Measurements from ENCODE around the gene IRF9. TPM values are rescaled to one million over a fixed set of nuclear protein-coding genes. Genes with fewer than 3 reads are reported as not detected.

Gene IRF9
- 10 to 100 TPM; 53.7 to 92.4 TPM for total RNA-seq
- long read RNA-seq, donor 1, transcript IRF9-202 (9 exons, 1,838 nt), result major isoform, 10 of 20 reads
- long read RNA-seq, donor 1, partial matches to known transcripts, result 4 of 20 reads
- long read RNA-seq, donor 1, other reads (novel, unspliced or antisense), result 3 of 20 reads
- long read RNA-seq, donor 2, transcript IRF9-202 (9 exons, 1,838 nt), result major isoform, 174 of 248 reads
- long read RNA-seq, donor 2, transcript IRF9-215 (8 exons, 1,769 nt), result minor isoform, 9 of 248 reads
- long read RNA-seq, donor 2, partial matches to known transcripts, result 17 of 248 reads
- long read RNA-seq, donor 2, other reads (novel, unspliced or antisense), result 48 of 248 reads

DNA sequence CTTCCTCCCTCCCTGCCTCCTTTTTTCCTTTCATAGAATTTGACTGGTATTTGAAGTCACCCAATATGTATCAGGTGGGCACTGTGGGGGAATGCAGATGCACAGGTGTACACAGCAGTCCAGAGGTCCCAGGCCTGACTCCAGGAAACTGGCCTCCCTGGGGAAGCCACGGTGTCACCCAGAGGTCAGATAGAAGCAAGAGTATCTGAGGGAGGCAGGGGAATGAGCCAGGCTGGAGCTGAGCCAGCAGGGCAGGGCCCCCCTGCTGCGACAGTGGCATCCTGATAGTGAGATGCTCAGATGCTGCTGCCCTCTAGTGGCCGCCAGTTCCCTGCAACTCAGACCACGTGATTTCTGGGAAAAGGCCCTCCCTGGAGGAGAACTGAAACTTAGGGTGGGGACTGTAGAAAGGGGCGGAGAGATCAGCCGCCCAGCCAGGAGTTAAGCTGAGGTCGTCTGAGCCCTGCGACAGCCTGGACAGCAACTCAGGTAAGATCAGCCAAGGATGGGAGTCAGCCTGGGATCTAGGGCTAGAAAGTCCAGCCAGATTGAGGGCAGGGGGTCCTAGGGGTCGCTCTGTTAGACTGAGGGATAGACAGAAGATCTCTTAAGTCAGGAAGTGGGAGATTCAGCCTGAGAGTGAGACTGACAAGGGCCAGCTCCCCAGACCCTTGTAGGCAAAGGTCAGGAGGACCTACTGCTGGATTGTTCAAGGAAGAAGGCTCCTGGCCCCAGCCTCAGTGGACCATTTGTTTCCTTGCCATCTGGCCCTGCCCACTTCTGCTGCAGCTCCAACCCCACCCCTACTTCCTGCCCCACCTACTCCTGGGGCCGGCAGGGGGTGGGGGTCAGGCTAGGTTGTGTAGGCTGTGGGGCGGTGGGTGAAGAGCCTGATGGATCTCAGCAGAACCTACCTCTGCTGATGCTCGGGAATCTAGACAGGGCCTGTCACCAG lies at the start of gene IRF9:
Gene IRF9, plus strand, starts transcription at position 416 of the 955 bp plus-strand sequence. CDS start 880 bp downstream, outside the sequence.
- intact Hi-C loops (cut with DNase I), result no loop called here
- DNase-seq (ENCODE audit: low spot score), result peak; percentile 98

DNA sequence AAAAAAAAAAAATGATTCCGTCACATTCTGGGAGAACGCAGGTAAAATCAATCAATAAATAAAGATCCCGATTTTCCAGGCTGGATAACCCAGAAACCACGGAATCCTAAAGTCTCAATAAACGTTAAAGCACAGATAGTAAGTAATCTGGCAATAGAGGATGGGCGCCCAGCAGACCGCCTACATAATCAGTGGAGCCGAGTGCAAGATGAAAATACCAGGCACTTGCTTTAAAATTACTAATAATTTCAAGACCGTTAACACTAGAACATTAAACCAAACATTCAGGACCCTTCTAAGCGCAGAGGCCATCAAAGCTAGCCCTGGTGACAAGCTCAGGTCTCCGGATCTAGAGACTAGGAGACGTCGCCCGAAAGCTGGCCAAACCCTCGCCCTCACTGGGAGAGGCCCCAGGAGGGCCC lies 47.7 kb upstream of the IRF9 start:
- intact Hi-C loops (cut with DNase I), result no loop called here
- DNase-seq (ENCODE audit: low spot score), result no peak

DNA sequence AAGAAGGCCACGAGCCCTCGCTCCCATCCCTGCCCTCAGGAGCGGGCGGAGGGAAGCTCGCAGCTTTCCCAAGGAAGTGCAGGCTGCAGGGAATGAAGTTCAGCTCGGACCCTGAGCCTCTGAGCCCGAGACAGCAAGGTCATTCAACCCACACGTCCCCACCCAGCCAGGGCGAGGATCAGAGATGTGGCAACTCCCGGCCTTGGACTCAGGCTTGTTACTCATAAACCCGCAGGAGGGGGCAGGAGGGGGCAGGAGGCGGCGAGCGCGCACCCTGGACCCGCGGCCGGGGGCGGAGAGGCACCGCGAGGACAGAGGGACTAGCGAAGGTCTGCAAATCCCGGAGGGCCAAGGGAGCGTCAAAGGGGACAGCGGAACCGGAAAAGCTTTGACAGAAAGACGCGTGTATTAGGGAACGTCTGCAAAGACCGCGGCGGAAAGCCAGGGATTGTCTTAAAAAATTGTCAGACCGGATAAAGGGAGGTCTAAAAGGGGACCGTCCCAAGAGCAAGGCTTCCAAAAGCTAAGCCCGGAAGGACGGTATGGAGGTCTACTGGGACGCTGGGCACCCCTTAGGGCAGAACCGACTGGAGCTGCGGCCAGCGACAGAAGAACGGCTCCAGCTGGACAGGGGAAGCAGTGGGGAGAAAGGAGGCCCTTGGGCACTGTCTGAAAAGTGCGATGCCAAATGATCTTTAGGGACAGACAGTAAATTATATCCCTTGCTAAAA lies 47.1 kb upstream of the IRF9 start:
- intact Hi-C loops (cut with DNase I), result no loop called here
- DNase-seq (ENCODE audit: low spot score), result peak; percentile 96

DNA sequence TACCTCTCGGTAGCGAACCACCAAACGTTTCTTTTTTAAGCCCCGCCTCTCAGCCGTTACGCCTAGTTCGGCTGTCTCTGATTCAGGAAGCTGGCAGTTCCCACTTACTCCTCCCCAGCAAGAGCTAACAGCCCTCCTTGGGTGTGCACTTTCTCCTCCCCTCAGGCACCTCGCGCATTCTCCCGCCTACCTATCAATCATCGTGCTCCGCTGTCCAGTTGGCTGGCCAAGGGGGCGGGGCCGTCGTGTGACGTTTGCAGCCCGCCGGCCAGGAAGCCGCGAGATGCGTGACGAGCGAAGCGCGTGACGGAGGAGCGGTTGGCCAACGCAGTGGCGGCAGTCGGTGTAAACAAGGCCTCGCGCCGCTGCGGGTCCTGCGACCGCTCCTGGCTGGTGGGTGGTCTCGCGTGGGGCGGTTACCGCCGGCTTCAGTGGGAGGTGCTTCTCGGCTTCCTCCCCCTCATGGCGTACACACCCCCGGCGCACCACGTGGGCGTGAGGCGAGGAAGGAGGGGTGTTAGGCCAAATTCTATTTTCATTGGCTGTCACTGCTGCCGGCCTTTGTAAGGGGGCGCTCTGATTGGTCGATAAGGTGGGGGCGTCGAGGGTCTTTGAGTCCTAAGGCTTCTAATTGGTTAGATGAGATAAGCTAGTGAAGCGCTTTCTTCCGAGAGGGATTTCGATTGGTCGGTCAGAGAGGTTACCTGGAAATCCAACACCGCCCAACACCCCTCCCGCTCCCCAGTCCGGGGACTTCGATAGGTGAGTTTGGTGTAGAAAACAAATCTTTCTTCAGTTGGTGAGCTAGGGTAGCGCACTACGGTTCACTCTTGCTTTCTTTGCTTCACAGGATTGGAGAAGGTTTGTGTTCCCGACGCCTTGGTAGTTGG lies 46.3 kb upstream of the IRF9 start, which contains the start of the genes DCAF11 and NRL:
Gene DCAF11, plus strand, starts transcription at position 246 of the 890 bp plus-strand sequence. CDS start 818 bp downstream, outside the sequence.
Gene NRL, minus strand, starts transcription at position 418 of the 890 bp plus-strand sequence. CDS start 32,101 bp downstream, outside the sequence.
- DNase-seq (ENCODE audit: low spot score), result peak; percentile 99
- intact Hi-C loops (cut with DNase I), result no loop called here

- intact Hi-C loops (cut with DNase I), result no loop called here
Measured at GRCh38 chr14:24115422-24116127, 45.5 kb upstream of the IRF9 start.

GRCh38 chr14:24116128-24116814 lies 44.8 kb upstream of the IRF9 start:
- intact Hi-C loops (cut with DNase I), result no loop called here

More at GRCh38 chr14:24115422-24116127, 45.5 kb upstream of the IRF9 start:
- no peak for DNase-seq (ENCODE audit: low spot score)

GRCh38 chr14:24117179-24117578 lies 43.9 kb upstream of the IRF9 start:
- intact Hi-C loops (cut with DNase I), result no loop called here
- no peak for DNase-seq (ENCODE audit: low spot score)

More at GRCh38 chr14:24116128-24116814, 44.8 kb upstream of the IRF9 start:
- no peak for DNase-seq (ENCODE audit: low spot score)

- intact Hi-C loops (cut with DNase I), result no loop called here
- DNase-seq (ENCODE audit: low spot score), result no peak
Measured at GRCh38 chr14:24119691-24120090, 41.4 kb upstream of the IRF9 start.

GRCh38 chr14:24121210-24121609 lies 39.9 kb upstream of the IRF9 start:
- DNase-seq (ENCODE audit: low spot score), result no peak
- intact Hi-C loops (cut with DNase I), result no loop called here

DNA sequence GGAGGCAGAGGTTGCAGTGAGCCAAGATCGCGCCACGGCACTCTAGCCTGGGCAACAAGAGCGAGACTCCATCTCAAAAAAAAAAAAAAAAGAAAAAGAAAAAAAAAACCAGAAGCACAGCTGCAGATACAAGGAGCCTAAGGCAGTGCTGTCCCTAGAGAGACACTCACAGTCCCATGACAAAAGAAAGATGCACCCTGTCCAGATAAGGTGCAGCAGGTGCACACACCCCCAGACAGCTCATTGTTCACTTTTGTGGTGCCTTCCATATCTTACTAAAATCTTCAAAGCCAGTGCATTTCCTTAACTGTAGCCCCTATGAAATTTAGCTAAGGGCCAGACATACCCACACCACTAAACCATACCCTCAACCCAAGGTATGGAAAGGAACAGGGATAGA lies 38.6 kb upstream of the IRF9 start:
- no peak for DNase-seq (ENCODE audit: low spot score)
- intact Hi-C loops (cut with DNase I), result no loop called here

DNA sequence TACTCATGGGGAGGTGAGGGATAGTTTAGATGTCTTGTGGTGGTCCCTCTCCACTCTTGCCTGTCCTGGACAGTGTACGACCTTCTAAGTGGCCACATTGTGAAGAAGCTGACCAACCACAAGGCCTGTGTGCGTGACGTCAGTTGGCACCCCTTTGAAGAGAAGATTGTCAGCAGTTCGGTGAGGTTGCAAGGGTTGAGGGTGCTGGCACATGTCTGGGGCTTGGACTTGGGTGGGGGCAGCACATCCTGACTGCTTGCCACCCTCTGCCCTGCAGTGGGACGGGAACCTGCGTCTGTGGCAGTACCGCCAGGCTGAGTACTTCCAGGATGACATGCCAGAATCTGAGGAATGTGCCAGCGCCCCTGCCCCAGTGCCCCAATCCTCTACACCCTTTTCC lies 38.2 kb upstream of the IRF9 start:
- intact Hi-C loops (cut with DNase I), result no loop called here
- no peak for DNase-seq (ENCODE audit: low spot score)

DNA sequence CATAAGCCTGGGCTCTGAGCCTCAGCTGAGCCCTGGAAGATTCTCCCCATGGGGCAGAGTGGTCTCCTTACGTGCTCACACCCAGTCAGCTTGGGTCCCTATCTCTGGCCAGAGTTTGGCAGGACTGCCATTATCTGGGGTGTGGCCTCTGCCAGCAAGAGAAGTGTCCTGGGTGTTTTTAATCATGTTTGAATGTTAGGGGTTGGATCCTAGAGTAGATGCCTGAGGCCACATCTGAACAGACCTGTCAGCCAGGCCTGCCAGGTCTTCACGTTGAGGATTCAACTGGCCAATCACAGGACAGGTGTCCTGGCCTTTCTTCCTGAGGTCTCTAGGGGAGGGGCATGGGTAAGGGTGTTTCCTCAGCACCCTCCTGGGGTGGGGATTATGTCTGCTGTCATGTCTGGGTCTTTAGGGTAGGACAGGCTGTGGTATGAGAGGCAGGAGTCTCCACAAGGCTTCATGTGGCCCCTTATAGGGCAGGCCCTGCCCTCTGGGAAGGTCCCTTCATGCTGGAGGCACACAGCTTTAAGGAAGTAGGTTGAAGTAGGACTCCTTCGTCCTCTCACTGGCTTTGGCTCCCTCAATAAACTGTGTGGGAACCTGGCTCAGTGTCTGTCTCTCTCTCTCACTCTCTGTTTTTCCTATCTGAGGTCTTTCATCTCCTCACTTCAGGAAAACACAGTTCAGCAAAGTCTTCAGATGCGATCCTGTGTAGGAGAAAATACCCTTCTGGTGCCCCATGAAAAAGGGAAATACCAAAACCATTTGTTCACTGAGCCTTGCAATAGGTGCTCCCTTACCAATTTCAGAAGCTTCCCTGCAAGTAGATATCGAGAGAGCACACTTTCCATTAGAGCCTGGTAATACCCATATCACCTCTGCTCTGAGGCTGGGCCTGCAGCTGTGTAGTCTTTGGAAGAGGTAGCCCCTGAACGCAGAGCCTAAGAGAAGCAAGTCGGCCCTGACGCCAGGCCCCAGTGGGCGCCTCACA lies 37.3 kb upstream of the IRF9 start:
- no peak for DNase-seq (ENCODE audit: low spot score)
- intact Hi-C loops (cut with DNase I), result no loop called here

GRCh38 chr14:24126939-24127338 lies 34.1 kb upstream of the IRF9 start:
- DNase-seq (ENCODE audit: low spot score), result no peak
- intact Hi-C loops (cut with DNase I), result no loop called here

- DNase-seq (ENCODE audit: low spot score), result no peak
- intact Hi-C loops (cut with DNase I), result no loop called here
Measured at GRCh38 chr14:24127673-24128072, 33.4 kb upstream of the IRF9 start.

GRCh38 chr14:24129410-24129998 lies 31.6 kb upstream of the IRF9 start:
- intact Hi-C loops (cut with DNase I), result no loop called here
- DNase-seq (ENCODE audit: low spot score), result no peak

DNA sequence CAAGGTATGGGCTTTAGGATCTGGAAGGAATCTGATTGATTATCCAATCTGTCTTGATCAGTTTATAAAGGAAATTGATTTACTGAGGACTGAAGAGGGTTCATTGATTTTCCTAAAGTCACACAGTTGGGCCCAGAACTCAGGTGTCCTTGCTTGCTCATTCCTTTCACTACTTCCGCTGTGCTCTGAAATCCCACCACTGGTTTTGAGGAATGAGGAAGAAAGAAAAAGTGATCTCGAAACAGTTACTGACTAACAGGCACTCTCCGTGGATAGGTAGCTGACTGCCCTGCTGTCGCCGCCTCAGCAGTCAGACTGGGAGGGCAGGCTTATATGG lies 30.7 kb upstream of the IRF9 start, which contains the start of gene FITM1:
Gene FITM1, plus strand, starts transcription at position 280 of the 337 bp plus-strand sequence. CDS start 905 bp downstream, outside the sequence.
- no peak for DNase-seq (ENCODE audit: low spot score)
- intact Hi-C loops (cut with DNase I), result no loop called here
